Measurements from ENCODE around the gene ASPN.

Gene ASPN

DNA sequence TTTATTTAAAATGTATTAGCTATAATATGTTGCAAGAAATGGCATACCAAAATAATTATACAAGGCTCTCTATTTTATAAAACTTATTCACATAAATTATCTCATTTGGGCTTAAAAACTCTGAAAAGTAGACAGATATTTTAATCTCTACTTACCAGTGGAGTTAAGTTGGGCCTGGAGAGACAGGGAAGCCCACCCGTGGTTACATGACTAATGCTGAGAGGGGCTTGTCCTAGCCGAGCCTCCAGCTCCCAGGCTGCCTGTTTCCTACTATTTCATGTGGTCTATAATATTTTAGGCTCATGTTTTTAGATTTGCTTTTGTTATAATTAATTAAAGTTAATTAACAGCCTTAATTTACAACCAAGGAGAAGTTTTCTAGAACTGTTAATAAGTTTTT is 20.9 kb upstream of the ASPN start:
- no peak for DNase-seq

DNA sequence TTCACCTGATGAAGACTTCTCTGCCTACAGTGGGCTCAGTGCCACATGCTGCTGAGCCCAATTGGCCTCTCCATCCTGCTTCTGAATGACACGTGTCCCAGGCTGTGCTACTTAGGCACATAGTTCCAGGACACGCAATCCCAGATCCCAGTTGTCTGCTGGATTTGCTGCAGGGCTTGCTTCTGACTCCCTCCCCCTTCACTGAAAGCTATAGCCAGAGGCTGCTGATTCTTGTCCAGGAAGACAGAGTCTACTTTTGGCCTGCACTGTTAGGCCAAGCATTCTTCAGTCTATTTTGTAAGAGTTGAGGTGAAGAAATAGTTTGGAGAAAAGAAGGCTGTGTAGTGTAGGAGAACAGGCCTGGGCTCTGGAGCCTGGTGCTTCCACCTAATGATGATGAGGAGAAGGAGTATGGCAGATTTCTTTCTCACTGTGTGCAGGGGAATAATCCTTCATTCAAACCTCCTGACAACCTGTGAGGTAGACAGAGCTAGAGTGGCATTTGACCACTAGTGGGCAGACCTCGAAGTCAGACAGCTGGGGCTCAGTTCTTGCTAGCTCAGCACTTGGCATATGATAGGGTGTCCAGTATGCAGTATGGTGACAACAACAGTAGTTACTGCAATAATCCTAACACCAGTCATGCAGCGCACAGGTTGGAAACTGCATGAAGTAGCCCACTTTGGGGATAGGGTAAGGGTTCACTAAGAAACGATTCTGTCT is 19.5 kb upstream of the ASPN start:
- DNase-seq, result no peak

DNA sequence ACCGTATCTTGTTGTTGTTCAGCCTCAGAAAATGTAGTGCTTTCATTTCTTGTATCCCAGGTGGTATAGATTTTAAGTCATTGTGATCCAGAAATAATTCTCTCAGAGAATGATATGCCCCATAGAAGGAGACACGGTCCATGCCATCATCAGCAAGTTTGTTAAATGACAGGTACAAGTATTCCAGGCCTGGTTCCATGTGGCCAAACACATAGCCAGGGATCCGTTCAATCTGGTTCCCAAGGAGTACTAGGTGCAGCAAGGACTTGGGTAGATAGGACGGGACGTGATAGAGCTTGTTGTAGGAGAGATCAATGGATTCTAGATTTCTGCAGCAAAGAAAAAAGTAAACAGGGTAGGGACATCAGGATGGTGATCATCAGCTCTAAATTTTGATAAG is 18.4 kb upstream of the ASPN start:
- DNase-seq, result no peak

DNA sequence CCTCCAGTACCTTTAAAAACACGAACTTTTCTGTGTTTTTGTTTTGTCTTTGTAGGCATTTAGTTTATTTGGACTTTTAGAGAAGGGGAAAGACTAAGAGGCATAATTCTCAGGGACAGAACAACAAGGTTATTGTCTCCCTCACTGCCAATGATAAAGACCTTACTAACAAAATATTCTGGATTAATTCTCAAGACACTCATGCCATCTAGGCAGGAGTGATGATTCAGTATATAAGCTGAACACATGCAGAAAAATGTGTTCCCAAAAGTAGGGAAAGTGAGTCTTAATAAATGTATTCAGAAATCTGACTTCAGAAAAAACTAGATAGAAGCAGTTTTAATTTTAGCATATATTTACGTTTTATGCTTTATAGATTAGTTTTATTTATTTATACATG is 17.4 kb upstream of the ASPN start:
- DNase-seq, result no peak

DNA sequence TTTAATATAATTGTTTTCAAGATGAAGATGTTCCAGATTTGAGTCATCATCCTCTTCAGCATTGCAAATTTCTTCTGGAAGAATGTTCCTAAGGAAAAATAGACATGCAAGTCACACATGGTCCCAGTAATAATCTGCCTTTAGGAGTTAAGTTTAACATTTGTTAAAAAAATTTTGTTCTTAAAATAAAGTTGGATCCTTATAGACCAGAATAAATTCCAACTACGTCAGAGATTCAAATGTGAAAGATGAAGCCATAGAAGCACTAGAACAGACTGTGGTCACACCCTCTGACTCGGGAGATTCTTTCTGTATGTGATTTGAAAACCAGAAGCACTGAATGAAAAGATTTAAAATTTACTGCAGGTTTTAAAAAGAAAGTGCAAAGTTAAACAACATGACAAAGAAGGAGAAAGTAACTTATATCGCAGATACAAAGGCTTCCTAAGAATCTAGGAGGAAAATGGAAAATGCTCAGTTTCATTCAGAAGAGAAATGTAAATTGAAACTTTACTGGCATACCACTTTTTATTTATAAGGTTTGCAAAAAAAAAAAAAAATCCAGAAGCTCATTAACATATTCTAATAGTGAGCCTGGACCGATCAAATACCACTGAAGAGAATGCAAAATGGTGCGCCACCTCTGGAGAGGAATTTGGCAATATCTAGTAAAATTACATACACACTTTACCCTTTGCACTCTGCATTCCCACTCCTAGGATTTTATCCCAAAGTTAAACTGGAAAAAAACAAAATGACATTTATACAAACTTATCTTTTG is 14.3 kb upstream of the ASPN start:
- DNase-seq, result no peak

DNA sequence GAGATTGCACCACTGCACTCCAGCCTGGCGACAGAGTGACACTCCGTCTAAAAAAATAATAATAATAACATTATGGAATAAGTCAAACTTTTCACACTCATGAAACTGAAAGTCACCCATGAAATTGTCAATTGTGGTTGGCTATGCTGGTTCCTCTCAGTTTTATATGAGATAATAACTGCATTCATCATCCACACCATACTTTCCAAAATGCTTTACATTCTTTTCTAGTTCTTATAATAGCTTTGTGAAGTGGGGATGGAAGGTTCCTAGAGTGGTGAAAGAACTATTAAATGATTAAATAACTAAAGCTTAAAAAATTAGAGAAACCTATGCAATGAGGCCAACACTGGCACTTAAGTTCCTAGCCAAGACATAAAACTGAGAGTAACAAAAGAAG is 12.6 kb upstream of the ASPN start:
- no peak for DNase-seq

DNA sequence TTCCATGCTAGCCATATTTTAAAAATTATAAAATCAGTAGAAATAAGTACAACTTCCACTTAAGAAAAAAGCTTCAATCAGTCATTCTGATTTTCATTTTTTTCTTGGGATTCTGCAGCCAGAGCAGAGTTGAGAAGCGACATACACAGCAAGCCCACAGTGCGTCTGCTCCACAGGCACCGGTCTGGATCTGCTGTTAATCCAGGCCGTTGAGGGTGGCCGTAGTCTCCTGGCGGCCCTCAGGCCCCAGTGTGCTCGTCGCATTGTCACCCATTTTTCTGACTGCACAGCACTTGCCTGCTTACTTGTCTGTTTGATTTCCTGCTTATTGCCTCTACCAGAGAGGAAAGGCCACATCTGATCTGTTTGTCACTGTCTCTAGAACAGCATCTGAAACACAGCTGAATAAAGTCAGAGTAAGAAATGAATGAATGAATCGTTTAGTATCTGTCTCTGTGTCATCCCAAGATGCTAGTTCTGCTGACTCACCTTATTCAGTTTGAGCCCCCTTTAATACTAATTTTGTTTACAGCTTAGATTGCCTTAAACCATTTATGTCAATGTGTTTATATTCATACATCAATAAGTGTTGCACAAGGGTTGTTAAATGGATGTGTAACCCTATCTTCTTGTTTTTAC is 11.6 kb upstream of the ASPN start:
- no peak for DNase-seq

DNA sequence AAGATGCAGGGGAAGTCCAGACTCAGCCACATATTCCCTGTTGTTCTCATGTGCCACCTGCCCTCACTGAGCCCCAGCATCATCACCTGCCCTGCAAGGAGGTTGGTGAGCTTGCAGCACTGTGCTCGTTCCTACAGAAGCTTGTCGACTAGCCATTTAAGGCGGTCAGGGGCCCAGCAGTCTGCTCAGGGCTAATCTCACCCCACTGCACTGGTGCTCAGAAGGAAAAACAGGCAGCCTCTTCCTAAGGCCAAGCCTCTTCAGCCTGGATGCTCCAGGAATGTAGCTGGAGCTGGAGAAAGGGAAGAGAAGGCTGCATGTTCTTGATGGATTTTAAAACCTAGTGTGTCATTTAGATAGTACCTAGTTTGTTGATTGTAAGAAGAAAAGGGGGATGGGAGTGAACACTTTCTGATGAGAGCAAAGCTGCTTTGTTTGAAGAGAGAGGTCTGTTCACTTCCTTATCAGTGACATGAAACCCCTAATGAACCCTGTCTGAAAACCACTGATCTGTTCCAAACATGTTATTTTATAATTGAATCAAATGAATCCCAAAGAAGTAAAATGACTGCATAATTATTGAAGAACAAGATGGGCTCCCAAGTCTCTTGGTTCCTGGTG is 10.6 kb upstream of the ASPN start:
- DNase-seq, result no peak

DNA sequence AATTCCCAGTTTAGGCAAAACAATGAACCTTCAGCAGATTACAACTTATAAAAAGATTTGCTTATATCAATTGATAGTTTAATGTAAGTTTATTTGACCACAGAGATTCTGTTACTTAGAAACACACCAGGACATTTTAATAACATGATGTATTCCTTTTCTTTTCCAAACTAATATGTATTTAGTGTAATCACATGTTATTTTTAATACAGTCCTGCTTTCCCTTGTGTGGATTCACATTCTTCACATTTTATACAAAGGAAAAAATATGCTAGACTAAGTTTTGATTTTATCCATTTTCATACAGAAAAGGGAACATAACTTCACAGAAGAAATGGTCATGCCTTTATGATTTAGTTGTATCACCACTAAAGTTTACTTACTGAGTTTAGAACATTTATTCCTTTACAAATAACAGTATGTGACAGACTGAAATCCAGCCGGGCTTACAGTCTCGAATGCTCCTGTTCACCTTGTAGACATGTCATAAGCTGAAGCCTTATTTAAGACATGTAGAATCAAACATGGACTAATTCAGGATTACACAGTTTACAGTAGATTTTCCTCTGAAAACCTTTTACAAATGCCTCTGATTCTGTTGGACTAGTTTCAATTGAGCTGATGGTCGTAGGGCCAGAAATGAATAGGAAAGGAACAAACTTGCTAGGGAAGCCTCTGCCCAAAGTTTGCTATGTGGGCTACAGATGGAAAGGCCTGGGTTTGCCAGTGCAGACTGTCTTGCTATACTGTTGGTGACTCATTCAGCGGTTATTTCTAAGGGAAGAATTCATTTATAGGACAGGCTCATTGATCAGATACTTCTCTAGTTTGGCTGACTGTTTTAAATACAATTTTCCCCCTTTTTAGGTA is 6.6 kb upstream of the ASPN start:
- no peak for DNase-seq

DNA sequence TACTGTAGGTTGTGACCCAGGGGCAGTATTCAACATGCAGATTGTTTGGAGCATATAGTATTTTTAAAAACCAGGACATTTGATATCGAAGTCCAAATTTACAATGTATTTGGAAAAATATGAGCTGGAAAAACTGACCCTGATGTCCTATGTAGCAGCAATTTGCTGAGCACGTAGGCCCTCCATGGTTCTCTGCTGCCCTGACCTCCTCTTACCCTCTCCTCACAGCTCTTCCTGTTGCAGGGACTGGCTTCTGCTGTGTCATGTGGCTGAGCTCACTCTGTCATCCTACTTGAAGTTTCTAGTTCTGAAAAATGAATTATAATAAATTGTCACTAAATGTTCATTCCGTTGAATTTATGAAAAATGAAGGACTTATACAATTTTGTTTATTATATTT is 4.1 kb upstream of the ASPN start:
- DNase-seq, result no peak

DNA sequence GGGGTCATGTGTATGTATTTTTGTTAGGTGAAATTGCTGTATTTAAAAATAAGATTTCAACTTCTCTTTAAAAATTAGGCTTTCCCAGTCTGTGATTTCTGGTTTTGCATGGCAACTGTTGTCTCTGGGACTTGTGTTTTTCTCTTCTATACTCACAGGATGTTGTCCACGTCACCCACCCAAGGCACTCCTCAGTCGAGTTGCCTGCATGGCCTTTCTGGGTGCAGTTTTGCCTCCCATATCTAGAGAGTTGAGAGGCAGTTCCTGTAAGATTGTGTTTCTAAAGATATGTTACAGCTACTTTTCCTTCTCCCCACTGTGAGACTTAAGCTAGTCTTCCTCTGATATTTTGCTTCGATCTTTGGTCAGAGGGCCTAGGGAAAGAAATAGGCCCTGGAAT is 2.3 kb upstream of the ASPN start:
- no peak for DNase-seq

DNA sequence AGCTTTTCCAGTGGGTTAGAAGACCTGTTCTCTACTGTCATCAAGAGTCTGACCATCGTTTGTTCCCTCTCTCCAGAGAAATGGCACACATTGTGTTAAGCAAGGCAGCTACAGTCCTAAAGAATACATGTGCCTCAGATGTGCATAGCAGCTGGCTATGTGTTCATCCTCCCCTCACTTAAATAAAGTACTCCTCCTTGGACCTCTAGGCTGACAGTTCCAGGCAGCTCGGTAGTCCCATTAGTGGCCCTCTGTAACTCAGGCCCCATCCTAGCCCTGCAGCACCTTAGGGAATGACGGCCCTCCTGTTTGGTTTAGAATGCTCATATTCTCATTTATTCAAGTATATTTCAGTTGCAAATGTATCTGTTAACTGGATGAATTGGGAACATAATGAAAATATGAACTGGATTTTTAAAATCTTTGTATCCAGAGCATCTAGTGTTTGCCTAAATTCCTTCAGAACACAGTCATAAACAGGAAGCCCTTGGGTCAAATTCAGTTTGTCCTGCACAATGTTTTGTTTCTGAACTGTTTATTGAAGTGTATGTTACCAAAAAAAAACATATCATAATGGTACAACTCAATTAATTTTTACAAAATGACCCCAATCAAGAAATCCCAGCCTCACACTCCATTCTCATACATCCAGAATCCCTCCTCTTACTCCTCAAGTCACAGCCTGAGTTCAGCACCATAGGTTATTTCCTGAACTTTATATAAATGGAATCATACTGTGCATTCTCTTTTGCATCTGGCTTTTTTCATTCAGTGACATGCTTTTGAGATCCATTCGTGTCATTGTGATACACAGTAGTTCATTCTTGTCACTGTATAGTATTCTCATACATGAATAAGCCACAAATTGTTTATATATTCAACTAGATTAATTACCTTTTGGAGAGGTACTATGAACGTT is 1.6 kb upstream of the ASPN start:
- DNase-seq, result no peak

DNA sequence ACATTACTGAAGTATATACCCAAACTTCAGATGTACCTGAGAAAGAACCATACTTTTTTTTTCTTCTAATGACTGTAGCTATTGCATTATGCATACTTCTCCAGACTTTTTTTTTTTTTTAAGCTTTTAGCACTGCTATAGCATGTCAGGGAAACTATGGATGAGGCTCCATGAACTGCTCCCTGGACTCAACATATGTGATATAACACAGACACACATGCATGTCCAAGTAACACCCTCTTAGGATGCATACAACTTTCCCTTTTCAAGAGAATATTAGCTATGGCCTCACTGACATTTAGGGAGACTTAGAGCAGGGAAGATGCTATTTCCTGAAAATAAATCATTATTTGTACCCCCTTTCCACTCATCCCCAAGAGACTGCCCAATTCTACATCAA is 499 bp upstream of the ASPN start:
- DNase-seq, result no peak

DNA sequence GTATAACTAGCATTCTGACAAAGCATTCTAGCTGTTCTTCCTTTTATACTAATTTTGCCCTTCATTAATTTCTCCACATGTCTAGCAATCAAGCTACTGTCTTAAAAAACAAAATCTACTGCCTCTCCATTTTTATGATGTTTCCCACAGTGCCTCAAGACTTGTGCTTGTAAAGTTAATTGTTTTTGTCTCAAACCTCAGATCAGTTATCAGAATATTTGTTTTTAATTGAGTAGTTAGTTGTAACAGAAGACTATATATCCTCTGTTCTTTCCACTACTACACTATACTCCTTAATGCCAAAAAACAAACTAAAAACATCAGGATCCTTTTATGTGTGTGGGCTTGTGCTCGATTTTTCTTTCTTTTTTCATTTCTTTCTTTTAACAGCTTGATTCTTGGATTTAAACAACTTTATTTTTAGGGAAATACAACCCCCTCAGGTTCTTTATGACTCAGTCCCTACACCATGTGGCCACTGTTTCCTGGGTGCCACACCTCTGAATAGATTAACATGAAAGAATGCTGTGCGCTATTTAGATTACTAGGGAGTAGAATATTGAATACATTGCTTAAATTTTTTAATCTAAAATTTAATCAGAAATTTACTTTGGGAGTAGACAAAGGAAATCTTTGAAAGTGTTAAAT is 1.2 kb downstream of the ASPN start:
- no peak for DNase-seq

DNA sequence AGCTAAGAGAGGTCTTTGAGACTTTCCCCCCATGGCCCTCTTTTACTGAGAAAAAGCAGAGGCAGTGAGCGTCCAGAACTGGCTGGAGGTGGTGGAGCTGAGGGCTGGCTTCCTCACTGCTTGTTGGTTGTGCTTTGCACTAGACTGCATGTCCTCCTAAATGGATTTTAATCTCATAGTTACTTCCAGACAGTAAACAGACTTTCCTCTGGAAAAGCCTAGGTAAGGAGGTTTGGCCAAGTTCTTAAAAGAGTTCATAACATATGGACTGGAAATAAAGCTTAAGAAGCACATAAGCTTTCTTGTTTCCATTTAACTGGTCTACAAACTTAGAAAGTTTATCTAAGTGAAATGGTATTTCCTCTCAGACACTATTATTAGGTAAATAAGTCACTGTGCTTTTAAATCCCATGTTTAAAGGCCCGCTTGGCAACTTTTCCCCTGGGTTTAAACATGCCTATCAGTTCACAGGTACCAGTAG is 2.0 kb downstream of the ASPN start:
- no peak for DNase-seq

DNA sequence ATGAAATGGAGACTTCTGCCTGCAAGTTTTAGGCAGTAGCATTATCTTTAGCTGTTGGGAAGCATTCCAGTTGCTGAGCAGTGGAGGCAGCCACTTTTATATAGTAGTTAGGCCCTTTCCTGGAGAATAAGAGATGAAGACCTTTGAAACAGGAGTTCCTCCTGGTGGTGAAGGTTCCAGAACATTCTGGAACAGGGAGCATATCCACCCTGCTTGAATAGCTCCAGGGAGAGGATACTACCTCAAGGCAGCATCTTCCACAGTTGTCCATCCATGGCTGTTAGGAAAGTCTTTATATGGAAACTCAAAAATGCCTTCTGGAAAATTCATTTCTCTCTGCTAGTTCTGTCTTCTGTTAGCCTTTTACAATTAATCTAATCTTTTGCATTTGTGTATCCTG is 3.0 kb downstream of the ASPN start:
- DNase-seq, result no peak

DNA sequence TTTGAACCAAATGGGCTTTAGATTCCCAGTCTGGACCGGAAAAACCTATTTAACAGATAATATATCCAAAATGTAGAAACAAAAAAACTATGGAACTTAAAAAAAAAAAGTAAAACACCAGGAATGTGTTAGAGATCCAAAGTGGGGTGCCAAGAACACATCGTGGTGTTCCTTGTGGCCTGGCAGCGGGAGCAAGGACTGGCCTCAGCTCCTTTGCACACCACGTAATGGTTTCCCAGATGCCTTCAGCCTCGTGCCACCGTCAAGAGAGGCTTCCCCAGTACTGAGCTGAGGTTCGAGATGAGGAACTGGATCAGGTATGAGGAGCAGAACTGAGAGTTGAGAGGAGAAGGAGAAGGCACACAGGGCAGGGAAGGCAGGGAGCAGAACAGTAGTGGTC is 3.5 kb downstream of the ASPN start:
- no peak for DNase-seq

DNA sequence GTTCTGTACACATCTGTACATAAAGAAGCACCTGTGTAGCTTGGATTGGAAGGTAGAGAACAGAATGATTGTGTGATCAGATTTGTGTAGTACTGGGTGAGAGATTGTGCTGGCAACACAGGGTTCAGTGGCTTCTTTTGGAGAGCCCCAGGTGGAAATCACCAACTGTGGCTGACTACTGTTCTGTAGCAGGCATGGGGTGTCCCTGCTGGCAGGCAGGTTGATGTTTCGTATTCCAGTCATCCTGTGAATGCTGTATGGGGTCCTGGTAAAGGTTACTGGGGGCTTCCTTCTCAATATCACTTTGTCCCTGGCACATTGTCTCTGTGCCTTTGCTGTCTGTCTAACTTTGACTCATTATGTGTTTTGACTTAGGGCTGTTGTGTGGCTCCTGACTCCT is 5.3 kb downstream of the ASPN start:
- DNase-seq, result no peak

DNA sequence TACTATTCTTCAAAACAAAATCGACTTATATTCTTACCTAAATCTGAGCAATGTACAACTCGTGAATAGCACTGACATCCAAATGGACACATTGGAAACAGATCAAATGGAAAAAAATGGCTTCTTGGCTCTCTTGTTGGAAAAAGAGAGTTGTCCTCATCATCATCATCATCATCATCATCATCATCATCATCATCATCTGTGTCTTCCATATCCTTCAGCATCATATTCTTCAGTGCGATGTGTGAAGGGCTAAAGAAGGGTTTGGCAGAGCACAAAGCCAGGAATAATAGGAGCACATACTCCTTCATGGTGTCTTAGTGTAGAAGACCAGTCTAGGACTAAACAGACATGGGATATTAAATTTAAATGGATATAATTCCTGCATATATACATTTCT is 7.7 kb downstream of the ASPN start:
- DNase-seq, result no peak

DNA sequence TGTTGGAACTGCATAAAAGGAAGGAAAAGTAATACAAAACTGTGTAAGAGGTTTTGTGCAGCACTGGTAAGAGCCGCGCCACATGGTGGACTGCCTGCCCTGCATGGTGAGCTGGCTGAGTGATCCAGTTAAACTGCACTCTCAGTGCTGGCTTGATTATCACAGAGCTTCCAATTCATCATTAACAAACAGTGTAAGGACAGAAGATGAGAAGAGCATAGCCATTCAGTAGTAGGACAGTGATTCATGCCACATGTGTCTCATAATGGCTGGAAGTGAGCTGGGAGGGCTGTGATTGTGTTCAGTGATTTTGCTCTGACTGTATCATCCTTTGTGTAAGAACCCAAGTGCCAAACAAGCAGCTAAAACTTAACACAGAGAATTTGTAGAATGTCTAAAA is 14.1 kb downstream of the ASPN start:
- DNase-seq, result no peak

DNA sequence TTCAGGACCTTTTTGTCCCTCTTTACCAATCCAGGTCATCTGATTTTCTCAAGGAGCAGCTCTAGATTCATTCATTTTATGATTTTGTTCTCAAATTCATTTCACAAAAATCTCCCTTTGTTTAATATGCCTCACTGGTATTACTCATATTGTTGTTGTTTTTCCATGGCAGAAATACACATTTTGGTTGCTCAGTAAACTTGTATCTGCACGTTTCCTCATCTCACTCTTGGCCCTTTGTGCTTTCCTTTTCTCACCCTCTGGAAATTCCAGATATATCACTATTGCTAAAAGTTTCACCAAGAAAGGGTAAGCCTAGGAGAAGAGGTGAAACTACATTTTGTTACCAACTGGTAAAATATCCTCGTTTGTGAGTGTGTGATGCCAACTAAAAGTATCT is 14.8 kb downstream of the ASPN start:
- DNase-seq, result no peak

Data from NCI-H2107 (cell line).